Gastroesophageal sphincter (tissue), 3 donors: ENCODE measurements around the gene GP5.

ENCODE experiments used
- CTCF ChIP-seq, 4 experiments: fragments of 200-600 bp in 2 of 4; fragments of 450-650 bp in 2 of 4; sonication (generic) in 1 of 4; IDR thresholded peaks; one replicate each; pipeline ENCODE4 v1.5.1; 2017 to 2019; ENCODE audit warnings: antibody characterized with exemption in 4 of 4, mild to moderate bottlenecking in 2 of 4, moderate library complexity in 2 of 4
- EP300 ChIP-seq: sonication (generic); formaldehyde crosslinking; IDR thresholded peaks from one replicate; pipeline ENCODE4 v1.6.1; 2017; ENCODE audit warnings: antibody characterized with exemption, mild to moderate bottlenecking
- POLR2A ChIP-seq, 2 donors: fragments of 450-650 bp; IDR thresholded peaks; one replicate each; pipeline ENCODE4 v1.6.1; 2017; ENCODE audit warnings: antibody characterized with exemption in 2 of 2, mild to moderate bottlenecking in 2 of 2, moderate library complexity in 1 of 2
- POLR2AphosphoS5 ChIP-seq: sonication (generic); formaldehyde crosslinking; IDR thresholded peaks from one replicate; pipeline ENCODE4 v1.6.1; 2017; ENCODE audit warnings: antibody characterized with exemption

DNA sequence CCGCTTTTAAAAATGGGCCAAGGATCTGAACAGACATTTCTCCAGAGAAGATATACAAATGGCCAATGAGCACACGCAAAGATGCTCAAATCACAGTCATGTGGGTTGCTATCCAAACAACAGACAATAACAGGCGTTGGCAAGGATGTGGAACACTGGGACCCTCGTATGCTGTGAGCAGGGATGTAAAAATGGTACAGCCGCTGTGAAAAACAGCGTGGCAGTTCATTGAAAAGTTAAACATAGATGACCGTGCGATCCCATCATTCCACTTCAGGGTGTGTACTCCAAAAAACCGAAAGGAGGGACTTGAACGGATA is 22.9 kb downstream of the GP5 start:
- TF ChIP-seq CTCF (IDR thresholded peaks at IDR 0.05), result no peak
- TF ChIP-seq POLR2AphosphoS5, result no peak
- no peak for TF ChIP-seq POLR2A (IDR thresholded peaks at IDR 0.05)
- no peak for TF ChIP-seq EP300
